Measurements from ENCODE around the gene AMIGO2. TPM values are rescaled to one million over a fixed set of nuclear protein-coding genes. Genes with fewer than 3 reads are reported as not detected.

The AMIGO2 gene
- total and polyA plus RNA-seq, 2 experiments from 2014 or later: 0.92 to 2.2 TPM

GRCh38 chr12:47105914-47106674 is 26.3 kb upstream of the AMIGO2 start:
- Histone ChIP-seq H3K36me3 (no peaks in the 10 kb centered on the region), H3K27ac (no peak overlapping the region), H3K4me1 (ENCODE audit: low read depth) (no peaks in the 10 kb centered on the region), H3K4me3 (no peak overlapping the region), H3K9me3 (ENCODE audit: low read depth) (no peaks in the 10 kb centered on the region), H3K27me3 (no peaks in the 10 kb centered on the region)
- no peak for TF ChIP-seq CTCF (IDR thresholded peaks at IDR 0.05; ENCODE audit: low read depth, low read length)
- DNase-seq (ENCODE audit: low read depth in 1 of 2, low spot score in 1 of 2): no peak

- no peak overlapping the region for H3K27ac ChIP-seq
- H3K4me3 ChIP-seq: no peak overlapping the region
- TF ChIP-seq CTCF (IDR thresholded peaks at IDR 0.05; ENCODE audit: low read depth, low read length): no peak
- no peaks in the 10 kb centered on the region for H3K9me3 ChIP-seq (ENCODE audit: low read depth)
- H3K4me1 ChIP-seq (ENCODE audit: low read depth): no peaks in the 10 kb centered on the region
- no peaks in the 10 kb centered on the region for H3K36me3 ChIP-seq
- peak in 1 of 2 donors; percentile 52 for DNase-seq (ENCODE audit: low read depth in 1 of 2, low spot score in 1 of 2)
- no peaks in the 10 kb centered on the region for H3K27me3 ChIP-seq
Measured at GRCh38 chr12:47102845-47103651, 23.3 kb upstream of the AMIGO2 start.

DNA sequence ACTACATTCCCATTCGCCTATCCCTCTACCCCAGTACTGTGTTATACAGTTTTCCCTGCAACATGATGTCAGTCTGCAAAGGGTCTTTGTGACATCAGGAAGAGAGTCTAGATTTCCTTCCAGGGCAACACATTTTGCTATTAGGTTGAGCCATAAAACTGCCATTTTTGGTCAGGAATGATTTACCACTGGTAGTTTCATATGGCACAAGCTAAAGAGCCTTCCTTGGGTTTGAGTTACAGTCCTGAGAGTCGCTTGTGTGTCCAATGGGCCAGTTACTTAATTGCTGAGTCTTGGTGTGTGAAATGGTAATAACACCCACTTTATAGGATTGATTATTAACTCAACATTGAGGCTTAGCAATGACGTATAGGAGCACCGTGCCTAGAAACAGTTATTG is 22.6 kb upstream of the AMIGO2 start:
- no peaks in the 10 kb centered on the region for H3K9me3 ChIP-seq (ENCODE audit: low read depth)
- H3K27me3 ChIP-seq: no peaks in the 10 kb centered on the region
- H3K4me1 ChIP-seq (ENCODE audit: low read depth): no peaks in the 10 kb centered on the region
- H3K36me3 ChIP-seq: no peaks in the 10 kb centered on the region
- no peak overlapping the region for H3K4me3 ChIP-seq
- no peak overlapping the region for H3K27ac ChIP-seq
- no peak for DNase-seq (ENCODE audit: low read depth in 1 of 2, low spot score in 1 of 2)
- no peak for TF ChIP-seq CTCF (IDR thresholded peaks at IDR 0.05; ENCODE audit: low read depth, low read length)

- H3K36me3 ChIP-seq: no peaks in the 10 kb centered on the region
- TF ChIP-seq CTCF (IDR thresholded peaks at IDR 0.05; ENCODE audit: low read depth, low read length): no peak
- no peak overlapping the region for H3K27ac ChIP-seq
- H3K27me3 ChIP-seq: no peaks in the 10 kb centered on the region
- no peaks in the 10 kb centered on the region for H3K4me1 ChIP-seq (ENCODE audit: low read depth)
- no peaks in the 10 kb centered on the region for H3K9me3 ChIP-seq (ENCODE audit: low read depth)
- H3K4me3 ChIP-seq: no peak overlapping the region
- DNase-seq (ENCODE audit: low read depth in 1 of 2, low spot score in 1 of 2): no peak
Measured at GRCh38 chr12:47100160-47100559, 20.4 kb upstream of the AMIGO2 start.

DNA sequence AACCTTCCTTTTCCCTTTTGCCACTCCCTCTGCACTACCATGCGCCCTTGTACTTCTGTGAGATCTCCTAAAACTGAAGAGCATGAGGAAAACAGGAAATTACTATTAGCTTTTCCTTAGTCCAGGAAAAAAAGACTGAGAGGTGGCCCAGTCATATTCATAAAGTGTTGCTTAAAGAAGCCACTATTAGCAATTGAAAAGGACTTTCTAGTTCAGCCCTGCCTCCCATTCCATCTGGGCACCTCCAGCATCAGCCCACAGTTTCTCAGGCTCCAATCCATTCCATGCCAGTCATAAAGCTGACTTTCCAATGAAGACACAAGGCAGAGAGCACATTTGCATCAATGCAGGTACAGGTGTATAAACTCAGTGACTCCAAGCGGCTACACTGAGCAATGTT is 19.9 kb upstream of the AMIGO2 start:
- DNase-seq (ENCODE audit: low read depth in 1 of 2, low spot score in 1 of 2): no peak
- Histone ChIP-seq H3K36me3 (no peaks in the 10 kb centered on the region), H3K4me3 (no peak overlapping the region), H3K9me3 (ENCODE audit: low read depth) (no peaks in the 10 kb centered on the region), H3K4me1 (ENCODE audit: low read depth) (no peaks in the 10 kb centered on the region), H3K27ac (no peak overlapping the region), H3K27me3 (no peaks in the 10 kb centered on the region)
- no peak for TF ChIP-seq CTCF (IDR thresholded peaks at IDR 0.05; ENCODE audit: low read depth, low read length)

Measured in cardiac muscle cell (in vitro differentiated cells and primary cell).